ENCODE measurements around the gene DAPK2.

Gene DAPK2

GRCh38 chr15:64011736-64012135 lies 34.5 kb downstream of the DAPK2 start:
- no peak for TF ChIP-seq CTCF (IDR thresholded peaks at IDR 0.05; ENCODE audit: borderline replicate concordance, insufficient read depth, low read depth, low read length)
- H3K4me3 ChIP-seq (ENCODE audit: low read depth, low read length): no peak overlapping the region

- no peak overlapping the region for H3K4me3 ChIP-seq (ENCODE audit: low read depth, low read length)
Observed at GRCh38 chr15:64010719-64011118, 35.6 kb downstream of the DAPK2 start.

GRCh38 chr15:64009798-64010261 lies 36.5 kb downstream of the DAPK2 start:
- H3K4me3 ChIP-seq (ENCODE audit: low read depth, low read length): no peak overlapping the region
- no peak for TF ChIP-seq CTCF (IDR thresholded peaks at IDR 0.05; ENCODE audit: borderline replicate concordance, insufficient read depth, low read depth, low read length)

More at GRCh38 chr15:64010719-64011118, 35.6 kb downstream of the DAPK2 start:
- peak; percentile 34 for TF ChIP-seq CTCF (IDR thresholded peaks at IDR 0.05; ENCODE audit: borderline replicate concordance, insufficient read depth, low read depth, low read length)

- no peak overlapping the region for H3K4me3 ChIP-seq (ENCODE audit: low read depth, low read length)
- TF ChIP-seq CTCF (IDR thresholded peaks at IDR 0.05; ENCODE audit: borderline replicate concordance, insufficient read depth, low read depth, low read length): no peak
Observed at GRCh38 chr15:64009241-64009640, 37.0 kb downstream of the DAPK2 start.

- TF ChIP-seq CTCF (IDR thresholded peaks at IDR 0.05; ENCODE audit: borderline replicate concordance, insufficient read depth, low read depth, low read length): no peak
- H3K4me3 ChIP-seq (ENCODE audit: low read depth, low read length): no peak overlapping the region
Observed at GRCh38 chr15:64008177-64008576, 38.1 kb downstream of the DAPK2 start.

GRCh38 chr15:64006642-64007041 lies 39.6 kb downstream of the DAPK2 start:
- H3K4me3 ChIP-seq (ENCODE audit: low read depth, low read length): no peak overlapping the region
- TF ChIP-seq CTCF (IDR thresholded peaks at IDR 0.05; ENCODE audit: borderline replicate concordance, insufficient read depth, low read depth, low read length): no peak

GRCh38 chr15:64004587-64004986 lies 41.7 kb downstream of the DAPK2 start:
- no peak overlapping the region for H3K4me3 ChIP-seq (ENCODE audit: low read depth, low read length)
- TF ChIP-seq CTCF (IDR thresholded peaks at IDR 0.05; ENCODE audit: borderline replicate concordance, insufficient read depth, low read depth, low read length): no peak
